HG02763 (cell line): ENCODE measurements around the gene COL13A1.

Experiments
- ATAC-seq: cut with Tn5 transposase; IDR thresholded peaks from one replicate; pipeline ENCODE4 v1.9.1; 2021; ENCODE audit warnings: mild to moderate bottlenecking, moderate library complexity; ENCODE audit not compliant: unreplicated experiment

COL13A1 gene

DNA sequence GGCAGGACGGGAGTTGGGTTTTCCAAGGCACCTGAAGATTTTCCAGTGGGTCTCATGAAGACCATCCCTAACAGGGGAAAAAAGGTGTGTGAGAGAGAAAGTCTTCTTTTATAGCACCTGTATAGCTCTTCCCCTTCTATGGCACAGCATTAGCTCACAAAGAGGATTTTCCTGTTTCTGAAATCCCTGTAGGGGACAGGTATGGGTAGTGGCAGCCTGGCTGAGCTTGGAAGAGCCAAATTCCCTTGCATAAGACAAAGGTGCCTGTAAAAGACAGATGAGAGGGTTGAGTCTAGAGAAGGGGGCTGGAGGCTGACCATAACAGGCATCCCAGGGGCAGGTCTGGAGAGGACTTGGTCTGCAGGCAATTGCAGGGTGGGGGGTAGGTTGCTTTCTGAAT, 63.7 kb downstream of the COL13A1 start:
- no peak for ATAC-seq

DNA sequence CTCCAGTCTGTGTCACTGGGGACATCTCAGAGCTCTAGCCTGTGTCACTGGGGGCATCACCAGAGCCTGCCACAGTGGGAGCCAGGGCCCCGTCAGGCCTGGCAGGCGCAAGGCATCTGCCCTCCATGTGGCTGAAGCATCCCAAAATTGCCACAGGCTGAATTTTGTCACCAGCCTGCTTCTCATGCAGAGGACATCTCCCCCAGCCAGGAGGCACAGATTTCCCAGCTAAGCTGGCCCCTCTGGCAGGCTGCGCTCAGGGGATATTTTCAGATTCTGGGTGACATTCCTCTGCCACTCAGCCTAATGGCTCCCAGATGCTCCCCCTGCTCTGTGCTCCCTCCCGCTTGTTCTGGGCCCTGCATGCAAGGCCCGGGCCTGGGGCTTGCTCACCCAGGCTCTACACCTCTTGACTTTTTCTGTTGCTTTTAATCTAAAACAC, 64.6 kb downstream of the COL13A1 start:
- ATAC-seq, result no peak

DNA sequence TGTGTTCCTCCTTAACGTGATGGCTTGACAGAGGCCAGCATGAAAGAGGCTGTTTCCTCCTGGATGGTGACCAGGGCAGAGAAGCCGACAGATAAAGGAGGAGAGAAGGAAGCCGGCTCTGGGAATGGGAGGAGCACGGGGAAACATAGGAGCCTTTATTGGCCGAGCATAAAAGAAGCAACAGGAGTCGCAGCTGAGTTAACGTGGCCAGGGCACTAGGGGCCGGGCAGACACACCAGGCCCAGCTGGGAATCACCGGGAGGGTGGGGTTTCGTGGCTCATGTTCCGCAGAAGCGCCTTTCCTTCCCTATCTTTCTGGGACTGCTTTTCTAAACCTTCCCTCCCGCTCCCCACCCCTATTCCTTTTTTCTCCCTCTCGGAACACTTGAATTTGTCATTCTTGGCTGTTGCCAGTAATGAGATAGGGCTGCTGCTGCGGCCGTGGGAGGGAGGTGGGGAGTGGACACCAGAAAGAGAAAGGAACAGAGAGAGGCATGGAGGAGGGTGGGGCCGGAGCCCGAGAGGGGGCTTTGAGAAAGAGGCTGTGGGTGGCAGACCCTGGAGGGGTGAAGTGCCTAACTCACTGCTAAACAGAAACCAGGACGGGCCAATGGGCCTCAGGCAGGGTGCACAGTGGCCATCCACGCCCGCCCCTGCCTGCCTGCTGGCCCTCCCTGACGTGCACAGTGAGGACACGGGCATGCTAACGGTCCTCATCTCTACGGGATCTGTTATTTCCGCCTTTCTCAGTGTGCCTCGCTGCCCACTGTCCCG, 65.2 kb downstream of the COL13A1 start:
- no peak for ATAC-seq

DNA sequence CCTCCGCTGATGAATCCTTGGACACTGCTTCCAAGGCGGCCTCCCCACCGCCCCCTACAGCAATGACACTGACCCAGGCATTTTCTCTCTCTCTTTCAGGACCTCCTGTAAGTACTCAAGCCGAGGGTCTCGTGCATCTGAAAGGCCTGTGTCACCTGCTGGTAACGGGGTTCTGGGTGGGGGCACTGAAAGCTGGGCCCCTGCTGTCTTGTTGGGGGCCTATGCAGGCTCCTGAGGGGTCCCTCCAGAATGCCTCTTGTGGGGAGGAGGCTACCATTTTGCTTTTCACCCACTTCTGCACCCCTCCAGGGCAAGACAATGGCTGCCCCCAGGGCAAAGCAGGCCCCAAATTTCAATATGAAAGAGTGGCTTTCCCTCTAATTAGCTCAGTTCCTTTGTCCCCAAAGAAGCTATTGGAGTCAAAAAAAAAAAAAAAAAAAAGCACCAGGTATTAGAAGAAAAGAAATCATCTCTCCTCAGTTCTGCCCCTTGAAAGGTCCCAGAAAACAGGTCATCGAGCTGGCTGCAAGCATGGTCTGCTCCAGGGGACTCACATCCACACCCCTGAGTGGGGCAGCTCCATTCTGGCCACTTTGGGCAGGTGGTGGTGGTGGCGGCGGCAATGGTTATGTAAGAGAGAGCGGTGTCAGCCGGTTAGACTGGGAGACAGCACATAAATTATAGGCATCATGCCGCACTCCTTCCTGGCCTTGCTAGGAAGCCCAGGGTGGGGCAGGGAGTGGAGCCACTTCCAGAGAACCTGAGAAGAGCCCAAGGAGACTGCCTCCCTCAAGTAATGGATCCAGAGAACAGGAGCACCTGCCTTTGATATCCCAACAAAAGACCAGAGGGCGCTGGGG, 66.2 kb downstream of the COL13A1 start:
- ATAC-seq, result no peak

DNA sequence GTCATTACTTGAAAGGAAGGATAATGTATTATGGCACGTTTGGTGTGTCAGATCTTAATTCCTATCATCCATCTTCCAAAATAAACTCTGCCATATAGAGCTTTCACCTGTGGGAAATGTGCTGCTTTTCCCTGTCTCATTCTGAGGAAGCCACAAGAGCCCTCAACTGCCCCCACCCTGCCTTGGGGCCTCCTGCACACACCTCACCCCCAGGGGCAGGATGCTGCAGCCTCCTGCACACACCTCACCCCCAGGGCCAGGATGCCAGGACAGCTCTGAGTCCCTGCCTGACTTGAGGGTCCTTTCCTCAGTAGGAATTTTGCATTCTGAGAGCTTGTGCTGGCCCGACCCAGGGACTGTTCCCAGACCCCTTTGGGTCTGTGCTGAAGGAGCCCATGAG, 67.1 kb downstream of the COL13A1 start:
- no peak for ATAC-seq

DNA sequence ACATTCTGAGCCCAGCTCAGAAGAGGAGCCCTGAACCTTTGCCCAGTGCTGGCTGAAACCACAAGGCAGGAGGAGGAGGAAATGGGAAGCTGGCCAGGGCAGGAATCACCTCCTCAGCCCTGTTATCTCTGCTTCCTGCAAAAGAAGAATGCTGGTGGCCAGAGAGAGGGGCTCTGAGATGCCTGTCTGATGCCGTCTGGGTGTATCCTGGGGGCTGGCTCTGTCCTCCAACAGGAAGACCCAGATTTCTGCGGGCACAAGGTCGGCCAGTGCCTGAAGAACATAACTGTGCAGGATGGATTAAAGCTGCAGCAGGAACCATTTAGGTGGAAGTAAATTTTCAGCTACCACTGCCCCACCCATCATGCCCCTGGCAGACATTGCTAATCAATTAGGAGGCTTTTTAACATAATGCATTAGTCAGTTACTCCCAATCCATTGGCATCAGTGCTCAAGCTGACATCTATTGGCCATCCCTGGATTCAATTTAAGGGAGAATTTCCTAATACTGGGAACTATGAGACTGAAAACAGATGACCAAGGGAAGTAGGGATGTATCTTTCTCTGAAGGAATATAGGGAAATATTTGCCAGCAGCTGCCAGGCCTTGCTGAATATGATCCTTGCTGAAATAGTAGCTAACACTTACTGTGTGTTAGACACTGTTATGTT, 67.7 kb downstream of the COL13A1 start:
- ATAC-seq, result no peak

DNA sequence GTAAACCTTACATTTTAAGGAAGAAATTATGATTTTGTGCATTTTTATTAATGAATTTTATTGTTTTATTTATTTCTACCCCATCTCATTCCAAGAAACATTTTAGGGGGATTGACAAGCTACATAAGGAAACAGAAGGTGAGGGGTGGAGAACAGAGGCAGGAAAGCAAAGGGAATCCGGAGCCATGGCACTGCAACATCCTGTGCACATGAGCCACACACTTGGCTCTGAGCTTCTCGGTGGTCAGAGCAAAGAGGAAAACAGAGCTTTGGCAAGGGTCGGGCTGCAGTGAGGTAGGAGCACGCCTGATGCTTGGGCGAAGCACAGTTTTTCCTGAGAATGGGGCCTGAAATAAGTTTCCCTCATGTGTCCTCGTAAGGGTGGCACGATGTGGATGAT, 68.9 kb downstream of the COL13A1 start:
- no peak for ATAC-seq

DNA sequence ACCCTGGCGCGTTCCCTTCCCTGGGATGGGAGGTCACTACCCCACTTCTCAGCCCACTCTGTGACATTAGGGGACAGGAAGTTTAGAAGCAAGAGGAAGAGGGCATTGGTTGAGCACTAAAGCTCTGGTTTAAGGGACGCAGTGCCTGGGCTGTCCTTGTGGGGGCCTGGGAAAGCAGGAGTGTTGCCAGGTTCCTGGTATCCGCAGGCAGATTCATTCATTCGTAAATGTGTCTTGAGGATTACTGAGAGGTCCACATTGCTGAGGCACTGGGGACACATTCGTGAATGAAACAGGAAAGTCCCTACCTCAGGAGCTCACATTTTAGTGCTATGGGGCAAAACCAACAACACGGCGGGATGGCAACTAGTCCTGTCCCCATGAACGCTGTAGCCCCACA, 69.4 kb downstream of the COL13A1 start:
- ATAC-seq, result no peak

DNA sequence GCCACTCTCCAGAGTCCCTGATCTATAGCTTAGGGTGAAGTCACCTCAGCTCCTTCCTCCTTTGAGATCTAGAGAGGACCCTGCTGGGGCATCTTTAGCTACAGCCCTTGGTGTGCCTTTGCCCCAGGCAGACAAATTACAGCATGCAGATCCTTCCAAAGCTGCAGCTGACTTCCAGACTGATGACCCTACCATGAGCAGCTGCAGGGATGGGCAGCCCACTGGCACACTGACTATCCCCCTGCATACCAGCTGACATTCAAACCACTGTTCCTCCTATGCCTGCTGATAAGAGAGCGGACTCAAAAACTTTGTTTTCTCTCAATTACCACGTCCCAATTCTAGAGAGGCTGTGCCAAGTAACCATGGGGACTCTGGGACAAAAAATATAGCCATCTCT, 70.6 kb downstream of the COL13A1 start:
- no peak for ATAC-seq

DNA sequence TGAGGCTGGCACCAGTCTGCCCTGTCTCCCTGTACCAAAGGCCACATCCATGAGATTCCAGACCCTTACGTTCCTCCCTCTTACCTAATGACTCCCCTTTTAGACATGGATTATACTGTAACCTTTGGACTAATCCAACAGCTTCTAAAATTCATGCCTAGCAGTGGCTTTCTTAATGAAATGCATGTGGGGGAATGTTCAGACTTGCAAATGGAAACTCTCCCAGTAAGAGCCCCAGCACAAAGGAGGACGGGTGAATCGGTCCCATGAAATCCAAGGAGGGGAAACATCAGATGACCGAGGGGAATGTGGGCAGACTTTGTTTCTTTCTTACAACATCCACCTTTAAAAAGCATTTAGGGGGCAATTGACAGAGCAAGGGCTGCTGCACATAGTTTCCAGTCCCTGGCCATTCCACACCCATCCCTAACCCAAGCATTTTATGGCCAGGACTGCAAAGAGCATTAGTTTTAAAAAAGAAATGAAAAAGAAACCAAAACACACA, 71.5 kb downstream of the COL13A1 start:
- ATAC-seq, result no peak

DNA sequence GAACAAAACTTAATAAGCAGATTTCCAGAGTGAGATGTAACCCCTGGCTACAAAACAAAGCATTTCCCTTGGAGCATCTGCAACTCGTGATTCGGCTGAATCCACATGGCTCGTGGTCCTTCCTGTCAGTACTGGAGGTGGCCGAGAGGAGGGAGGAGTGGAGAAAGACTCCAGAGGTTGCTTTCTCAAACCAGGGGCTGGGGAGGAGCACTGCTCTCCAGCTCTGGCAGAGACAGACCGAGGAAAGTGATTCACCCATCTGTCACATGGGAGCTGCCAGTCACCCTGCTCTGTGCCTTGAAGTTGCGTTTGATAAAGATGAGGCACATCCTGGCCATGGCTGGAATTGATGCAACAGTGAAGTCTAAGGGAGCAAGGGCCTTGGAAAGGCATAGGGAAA, 72.7 kb downstream of the COL13A1 start:
- ATAC-seq, result no peak

DNA sequence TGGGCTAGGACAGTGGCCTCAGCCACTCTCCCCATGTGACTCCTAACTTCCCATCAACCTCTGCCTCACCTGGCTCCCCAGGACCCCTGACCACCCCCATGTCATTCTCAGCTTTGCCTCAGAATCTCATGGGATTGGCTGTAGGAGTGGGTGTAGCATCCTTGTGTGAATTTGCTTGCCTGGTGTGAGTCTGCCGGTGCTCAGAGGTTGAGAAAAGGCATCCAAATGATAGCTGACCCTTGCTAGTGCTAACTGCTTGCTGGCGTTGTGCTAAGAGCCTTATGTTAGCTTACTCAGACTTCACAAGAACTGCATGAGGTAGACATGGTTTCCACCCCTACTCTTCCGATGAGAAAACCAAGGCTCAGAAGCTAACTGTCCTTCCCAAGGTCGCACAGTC, 74.2 kb downstream of the COL13A1 start:
- no peak for ATAC-seq

DNA sequence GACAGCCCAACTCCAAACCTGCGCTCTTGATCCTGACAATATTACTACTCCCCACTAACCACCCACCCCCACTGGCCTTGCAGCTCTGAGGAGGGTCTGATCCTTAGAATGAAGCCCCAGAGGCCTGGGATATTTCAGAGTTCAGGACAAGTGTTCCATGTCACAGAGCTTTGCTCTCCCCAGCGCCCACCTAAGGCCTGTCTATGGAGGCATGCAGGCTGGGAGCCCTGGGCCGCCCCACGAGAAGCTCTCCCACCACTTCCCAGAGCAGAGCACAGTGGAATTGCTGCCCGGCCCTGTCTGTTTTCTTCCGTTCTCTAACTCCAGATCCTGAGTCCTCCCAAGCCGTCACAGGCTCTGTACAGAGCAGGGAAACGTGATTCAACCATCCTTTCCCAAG, 74.6 kb downstream of the COL13A1 start:
- ATAC-seq, result no peak

DNA sequence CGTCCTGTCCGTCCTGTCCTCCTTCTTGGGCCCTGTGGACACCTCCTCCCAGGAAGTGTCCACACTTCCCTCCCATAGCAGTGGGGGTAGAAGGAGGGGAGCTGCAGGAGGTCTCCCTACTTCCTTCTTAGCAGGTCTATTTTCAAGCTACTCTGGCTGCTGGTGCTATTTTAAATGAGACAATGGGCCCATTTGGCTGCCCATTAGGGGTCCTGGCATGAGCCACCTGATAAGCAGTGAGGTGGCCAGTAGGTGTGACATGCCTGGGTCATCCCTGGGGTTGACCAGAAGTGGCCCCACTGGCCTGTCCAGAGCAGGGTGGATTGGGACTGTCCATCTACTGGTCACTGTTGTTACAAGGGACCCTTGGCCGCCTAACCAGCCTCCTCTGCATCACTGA, 75.2 kb downstream of the COL13A1 start:
- ATAC-seq, result no peak

DNA sequence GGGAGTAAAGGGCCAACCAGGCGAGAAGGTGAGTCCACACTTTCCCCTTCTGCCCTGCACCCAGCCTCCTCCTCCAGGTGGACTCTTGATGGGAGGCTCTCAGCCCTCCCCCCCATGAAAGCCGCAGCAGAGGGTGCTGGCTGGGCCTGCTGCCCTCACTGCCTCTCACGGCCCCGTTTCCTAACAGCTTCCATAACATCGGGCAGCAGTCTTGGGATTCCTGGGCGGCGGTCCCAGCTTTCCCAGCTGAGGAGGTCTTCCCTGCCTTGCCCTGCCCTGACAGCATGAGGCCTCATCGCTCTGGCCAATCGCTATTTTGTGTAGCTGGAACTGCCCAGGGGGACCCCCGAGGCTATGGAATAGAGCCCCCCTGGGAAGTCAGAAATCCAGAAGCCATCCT, 76.3 kb downstream of the COL13A1 start:
- no peak for ATAC-seq

DNA sequence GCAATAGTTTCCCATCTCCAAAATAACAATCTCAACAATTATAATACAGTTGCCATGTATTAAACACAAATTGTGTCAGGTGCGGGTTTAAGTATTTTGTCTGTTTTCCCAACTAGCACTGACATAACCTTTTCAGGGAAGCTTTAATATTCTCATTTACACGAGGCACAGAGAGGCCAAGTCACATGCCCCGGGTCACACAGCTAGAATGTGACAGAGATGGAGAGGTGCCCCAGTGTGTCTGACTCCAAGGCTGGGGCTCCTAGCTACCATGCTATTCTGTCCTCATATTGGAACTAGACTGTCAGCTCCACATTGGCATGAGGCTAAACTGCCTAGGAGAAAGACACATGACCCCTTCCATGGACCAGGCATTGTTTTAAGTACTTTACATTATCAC, 77.2 kb downstream of the COL13A1 start:
- no peak for ATAC-seq

DNA sequence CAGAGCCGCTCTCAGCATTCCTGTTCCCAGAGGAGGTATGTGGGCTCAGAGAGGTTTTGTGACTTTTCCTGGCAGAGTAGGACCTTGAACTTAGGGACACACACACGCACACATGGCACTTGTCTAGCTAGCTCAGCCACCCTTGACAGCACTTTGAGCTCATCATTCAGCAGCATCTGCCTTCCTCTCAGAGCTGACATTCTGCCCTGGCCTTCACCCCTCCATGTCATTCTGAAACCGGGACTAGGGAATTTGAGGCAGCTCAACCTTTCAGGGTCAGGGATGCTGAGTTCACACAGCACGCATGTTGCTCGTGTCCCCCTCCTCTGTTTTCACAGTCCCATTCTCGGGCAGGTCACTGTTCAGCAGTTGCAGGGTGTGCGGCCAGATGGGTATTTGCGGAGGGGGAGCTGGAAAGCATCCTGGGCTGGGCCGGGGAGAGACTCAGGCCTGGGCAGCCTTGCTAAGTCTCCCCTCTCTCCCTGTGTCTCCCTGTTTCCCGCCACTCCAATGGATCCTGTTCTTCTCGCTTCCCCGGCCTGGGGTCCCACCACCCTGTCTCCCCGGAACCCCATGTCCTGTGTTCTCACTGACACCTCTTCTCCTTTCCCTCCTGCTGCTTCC, 78.0 kb downstream of the COL13A1 start:
- no peak for ATAC-seq

DNA sequence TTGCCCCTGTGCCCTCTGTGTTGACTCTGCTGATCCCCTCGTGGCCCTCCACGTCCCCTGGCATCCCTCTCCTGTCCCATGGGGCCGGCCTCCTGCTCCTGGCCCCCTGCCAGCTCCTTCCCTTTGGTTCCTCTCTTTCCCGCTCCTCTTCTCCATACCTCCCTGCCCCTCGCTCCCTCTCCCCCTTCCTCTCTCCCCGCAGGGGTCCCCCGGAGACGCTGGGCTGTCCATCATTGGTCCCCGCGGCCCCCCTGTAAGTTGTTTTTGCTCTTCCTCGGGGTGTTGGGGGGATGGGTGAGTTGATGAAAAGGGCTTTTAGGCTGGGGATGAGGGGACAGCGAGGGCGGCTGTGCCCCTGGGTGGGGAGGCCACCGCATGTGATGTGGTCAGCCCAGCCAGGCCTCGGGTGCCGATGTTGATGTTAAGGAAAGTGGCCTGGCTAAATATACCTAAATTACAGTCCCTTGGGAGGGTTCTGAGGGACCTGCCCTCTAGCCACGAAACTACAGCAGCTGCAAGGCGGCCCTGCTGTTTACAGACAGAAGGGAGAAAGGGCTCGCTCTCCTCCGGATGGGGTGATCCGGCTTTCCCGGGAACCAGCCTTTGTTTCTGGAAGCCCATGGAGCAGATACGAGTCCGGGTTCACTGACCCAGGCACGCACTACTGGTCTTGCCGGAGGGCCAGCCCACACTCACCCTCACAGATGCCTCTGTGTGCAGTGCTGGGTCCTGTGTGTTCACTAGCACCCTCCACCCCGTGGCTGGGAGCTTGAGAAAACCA, 78.8 kb downstream of the COL13A1 start:
- no peak for ATAC-seq

DNA sequence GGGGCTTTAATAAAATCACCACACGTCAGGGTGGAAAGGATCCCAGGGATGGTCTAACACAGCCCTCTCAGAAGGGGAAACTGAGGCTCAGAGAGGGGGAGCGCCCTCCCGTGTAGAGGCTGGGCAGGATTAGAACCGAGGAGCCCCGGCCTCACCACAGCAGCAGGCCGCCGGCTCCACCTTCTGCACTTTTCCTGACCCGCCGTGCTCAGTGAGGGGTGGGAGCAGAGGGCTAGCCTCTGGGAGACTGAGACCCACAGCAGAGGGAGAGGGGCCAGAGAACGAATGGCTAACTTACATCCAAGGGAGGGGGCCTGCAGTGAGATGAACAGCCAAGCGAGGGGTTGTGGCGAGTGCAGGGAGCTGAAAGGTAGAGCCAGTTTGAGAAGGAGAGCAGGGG, 79.5 kb downstream of the COL13A1 start:
- ATAC-seq, result no peak

DNA sequence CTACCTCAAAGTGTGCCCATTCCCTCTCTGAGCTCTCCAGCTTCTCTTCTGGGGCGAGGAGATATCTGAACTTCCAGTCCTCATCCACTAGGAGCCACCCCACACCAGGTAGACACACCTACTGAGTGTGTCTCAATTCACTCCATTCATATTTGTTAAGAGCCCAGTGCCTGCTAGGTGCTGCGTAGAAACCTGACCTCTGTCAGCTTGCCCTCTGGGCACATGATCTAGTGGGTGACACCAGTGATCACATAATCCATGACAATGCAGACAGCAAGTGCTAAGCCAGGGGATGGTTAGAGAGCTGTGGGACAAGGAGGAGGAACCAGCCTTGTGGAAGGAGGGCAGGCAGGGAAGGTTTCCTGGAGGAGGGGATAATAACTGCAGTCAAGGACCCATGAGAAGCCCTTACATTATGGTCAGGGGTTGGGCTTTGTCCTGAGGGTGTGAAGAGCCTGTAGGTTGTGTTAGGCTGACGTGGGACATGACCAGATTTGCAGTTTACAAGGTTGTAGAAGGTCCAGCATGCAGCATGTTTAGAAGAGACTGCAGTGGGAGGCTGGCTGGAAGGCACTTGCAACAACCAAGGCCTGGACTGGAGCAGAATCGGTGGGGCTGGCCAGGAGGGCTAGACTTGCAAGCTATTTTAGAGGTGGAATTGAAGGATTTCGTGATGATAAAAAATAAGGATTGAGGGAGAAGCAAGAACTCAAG, 81.8 kb downstream of the COL13A1 start:
- ATAC-seq, result no peak
